Left hindlimb (tissue), 1 donor: Measurements from ENCODE around the gene ATG16L2.
"Not testable (repeated sequence)": the region's sequence is repeated elsewhere in the genome, so short reads cannot be mapped to it uniquely, and the experiment has no call there.

ENCODE experiments used
- DNase-seq: peaks from one replicate; pipeline ENCODE4 v3.0.0-alpha.2; 2018

The ATG16L2 gene

GRCh38 chr11:72826942-72827480 is 12.8 kb downstream of the ATG16L2 start:
- no peak for DNase-seq

GRCh38 chr11:72827656-72828055 is 13.4 kb downstream of the ATG16L2 start:
- not testable (repeated sequence) for DNase-seq

- no peak for DNase-seq
These were observed 13.9 kb downstream of the ATG16L2 start for GRCh38 chr11:72828081-72828567.

GRCh38 chr11:72828692-72829101 is 14.5 kb downstream of the ATG16L2 start:
- DNase-seq, result no peak

- no peak for DNase-seq
These were observed 15.0 kb downstream of the ATG16L2 start for GRCh38 chr11:72829178-72829577.

GRCh38 chr11:72829884-72830533 is 15.8 kb downstream of the ATG16L2 start:
- DNase-seq, result no peak

GRCh38 chr11:72831521-72832300 is 17.5 kb downstream of the ATG16L2 start:
- DNase-seq, result peak; percentile 85

- no peak for DNase-seq
These were observed 18.3 kb downstream of the ATG16L2 start for GRCh38 chr11:72832301-72833082.

GRCh38 chr11:72833083-72833733 is 19.0 kb downstream of the ATG16L2 start:
- no peak for DNase-seq

GRCh38 chr11:72833811-72834493 is 19.7 kb downstream of the ATG16L2 start:
- DNase-seq, result no peak

GRCh38 chr11:72834905-72835304 is 20.7 kb downstream of the ATG16L2 start:
- no peak for DNase-seq

GRCh38 chr11:72836111-72836510 is 21.9 kb downstream of the ATG16L2 start:
- peak; percentile 78 for DNase-seq

GRCh38 chr11:72838691-72839305 is 24.6 kb downstream of the ATG16L2 start:
- no peak for DNase-seq

- DNase-seq, result no peak
These were observed 26.6 kb downstream of the ATG16L2 start for GRCh38 chr11:72840780-72841179.

- DNase-seq, result no peak
These were observed 27.2 kb downstream of the ATG16L2 start for GRCh38 chr11:72841397-72841796.

- DNase-seq, result no peak
These were observed 27.9 kb downstream of the ATG16L2 start for GRCh38 chr11:72842126-72842525.

- no peak for DNase-seq
These were observed 28.6 kb downstream of the ATG16L2 start for GRCh38 chr11:72842653-72843330.

GRCh38 chr11:72844356-72844755 is 30.1 kb downstream of the ATG16L2 start:
- DNase-seq, result peak; percentile 80

- DNase-seq, result no peak
These were observed 34.7 kb downstream of the ATG16L2 start for GRCh38 chr11:72848846-72849466.

GRCh38 chr11:72850832-72851231 is 36.6 kb downstream of the ATG16L2 start:
- no peak for DNase-seq
